Liver (tissue), 9 donors: Measurements from ENCODE around the gene TNXB. TPM values are rescaled to one million over a fixed set of nuclear protein-coding genes. Genes with fewer than 3 reads are reported as not detected.

Source experiments
- DNase-seq: peaks from one replicate; pipeline ENCODE4 v3.0.0-alpha.2; 2017; ENCODE audit warnings: low spot score
- H3K27ac ChIP-seq, 2 donors: one replicate each; pipeline ENCODE4 v1.7.0; 2013; ENCODE audit warnings: inconsistent platforms in 2 of 2, low read length in 2 of 2, control low read depth in 1 of 2, low read depth in 1 of 2, mild to moderate bottlenecking in 1 of 2
- H3K27me3 ChIP-seq, 4 donors: one replicate each; pipeline versions ENCODE4 v1.6.1 to v1.7.0; 2013; ENCODE audit warnings: low read length in 3 of 4, inconsistent platforms in 1 of 4, mild to moderate bottlenecking in 1 of 4, moderate library complexity in 1 of 4; ENCODE audit not compliant: control insufficient read depth in 4 of 4, insufficient read depth in 4 of 4
- H3K36me3 ChIP-seq, 4 donors: one replicate each; pipeline versions ENCODE4 v1.6.1 to v1.7.0; 2013; ENCODE audit warnings: low read length in 3 of 4, mild to moderate bottlenecking in 3 of 4, low read depth in 1 of 4, moderate library complexity in 1 of 4; ENCODE audit not compliant: control insufficient read depth in 4 of 4, insufficient read depth in 3 of 4
- H3K4me1 ChIP-seq, 4 donors: one replicate each; pipeline versions ENCODE4 v1.6.1 to v1.7.0; 2013; ENCODE audit warnings: low read length in 3 of 4, mild to moderate bottlenecking in 3 of 4, moderate library complexity in 1 of 4; ENCODE audit not compliant: control insufficient read depth in 4 of 4, insufficient read depth in 4 of 4
- H3K4me3 ChIP-seq, 3 donors: one replicate each; pipeline versions ENCODE4 v1.6.1 to v1.7.0; 2013; ENCODE audit warnings: low read length in 3 of 3, control low read depth in 1 of 3, low read depth in 1 of 3, mild to moderate bottlenecking in 1 of 3
- H3K9ac ChIP-seq, 2 donors: one replicate each; pipeline ENCODE4 v1.7.0; 2013; ENCODE audit warnings: low read length in 2 of 2, mild to moderate bottlenecking in 2 of 2, moderate library complexity in 2 of 2, control low read depth in 1 of 2, low read depth in 1 of 2
- H3K9me3 ChIP-seq, 4 donors: one replicate each; pipeline versions ENCODE4 v1.6.1 to v1.7.0; 2013; ENCODE audit warnings: low read length in 3 of 4; ENCODE audit not compliant: control insufficient read depth in 4 of 4
- EGR1 ChIP-seq, 2 donors: IDR thresholded peaks; 2 replicates each; pipeline ENCODE4 v1.6.1; 2016 to 2018; ENCODE audit warnings: antibody characterized with exemption in 2 of 2, low read depth in 2 of 2
- GABPA ChIP-seq, 2 donors: IDR thresholded peaks in 1 of 2; conservative IDR thresholded peaks in 1 of 2; 2 replicates each; pipeline ENCODE4 v1.6.1; 2016; ENCODE audit warnings: antibody characterized with exemption in 2 of 2, mild to moderate bottlenecking in 1 of 2, moderate library complexity in 1 of 2
- HNF4G ChIP-seq: IDR thresholded peaks from 2 replicates; pipeline ENCODE4 v1.6.1; 2016; ENCODE audit warnings: antibody characterized with exemption
- RXRA ChIP-seq, 2 donors: IDR thresholded peaks; 2 replicates each; pipeline ENCODE4 v1.6.1; 2017 to 2018; ENCODE audit warnings: antibody characterized with exemption in 2 of 2, mild to moderate bottlenecking in 1 of 2
- SP1 ChIP-seq: IDR thresholded peaks from 2 replicates; pipeline ENCODE4 v1.6.1; 2018; ENCODE audit warnings: antibody characterized with exemption, mild to moderate bottlenecking
- TAF1 ChIP-seq: conservative IDR thresholded peaks from 2 replicates; pipeline ENCODE4 v1.6.1; 2016; ENCODE audit warnings: antibody characterized with exemption, mild to moderate bottlenecking
- YY1 ChIP-seq: IDR thresholded peaks from 2 replicates; pipeline ENCODE4 v1.6.1; 2016; ENCODE audit warnings: antibody characterized with exemption, mild to moderate bottlenecking
- ZBTB33 ChIP-seq: IDR thresholded peaks from 2 replicates; pipeline ENCODE4 v1.6.1; 2016; ENCODE audit warnings: antibody characterized with exemption
- WGBS: extraction: QIAGEN DNeasy Blood & Tissue Kit; methylation state at CpG from one replicate; pipeline ENCODE4 v1.1.7; 2013; 5-methylcytosine and 5-hydroxymethylcytosine counted together
- polyA plus RNA-seq, 2 donors: library from polyadenylated mRNA; stranded (reverse) in 1 of 2; unstranded in 1 of 2; fragments of 200-250 nt in 1 of 2; fragments of >200 nt in 1 of 2; fragmentation: Nextera tagmentation in 1 of 2; extraction: Ambion mirVana in 1 of 2; gene quantifications; one replicate each; pipeline versions ENCODE4 v1.2.1 to v1.2.3, GENCODE V29; 2013 to 2015
- total RNA-seq, 2 donors: library from RNA; depleted of rRNA; stranded (reverse); fragments of >200 nt; gene quantifications; one replicate each; pipeline ENCODE4 v1.2.3, GENCODE V29; 2014
- TF ChIP-seq, protein P1 (sequence below): IDR thresholded peaks from 2 replicates; pipeline ENCODE4 v1.6.1; 2016; ENCODE audit warnings: antibody characterized with exemption, mild to moderate bottlenecking
- TF ChIP-seq, protein P2 (sequence below): IDR thresholded peaks from 2 replicates; pipeline ENCODE4 v1.6.1; 2016; ENCODE audit warnings: antibody characterized with exemption
- TF ChIP-seq, protein P3 (sequence below): IDR thresholded peaks from 2 replicates; pipeline ENCODE4 v1.6.1; 2016; ENCODE audit warnings: antibody characterized with exemption
- donor health status: healthy.
- donor health status: healthy.
- donor health status: healthy.
- donor health status: healthy.
- donor health status: healthy.

The TNXB gene
- total and polyA plus RNA-seq, 4 donors: 3.0 to 17.1 (median 5.6) TPM

GRCh38 chr6:32151863-32152768 is 43.0 kb upstream of the TNXB start, which contains the start of gene PRRT1:
Gene PRRT1 (minus strand): TSS chr6:32151939. CDS start chr6:32151827, 112 bp downstream.
- Histone ChIP-seq H3K4me1 (peaks cover 6 to 26% (median 13%) of the 10 kb centered on the region in 4 donors), H3K27ac (no peak within 1 kb of the TSS), H3K27me3 (peaks cover 0 to 5% (median 0%) of the 10 kb centered on the region in 4 donors), H3K4me3 (no peak within 1 kb of the TSS), H3K36me3 (peaks cover 0 to 5% (median 2%) of the 10 kb centered on the region in 4 donors), H3K9me3 (peaks cover 0 to 2% (median 0%) of the 10 kb centered on the region in 4 donors), H3K9ac (no peak within 1 kb of the TSS)
- no peak for DNase-seq
- TF ChIP-seq, protein P1, sequence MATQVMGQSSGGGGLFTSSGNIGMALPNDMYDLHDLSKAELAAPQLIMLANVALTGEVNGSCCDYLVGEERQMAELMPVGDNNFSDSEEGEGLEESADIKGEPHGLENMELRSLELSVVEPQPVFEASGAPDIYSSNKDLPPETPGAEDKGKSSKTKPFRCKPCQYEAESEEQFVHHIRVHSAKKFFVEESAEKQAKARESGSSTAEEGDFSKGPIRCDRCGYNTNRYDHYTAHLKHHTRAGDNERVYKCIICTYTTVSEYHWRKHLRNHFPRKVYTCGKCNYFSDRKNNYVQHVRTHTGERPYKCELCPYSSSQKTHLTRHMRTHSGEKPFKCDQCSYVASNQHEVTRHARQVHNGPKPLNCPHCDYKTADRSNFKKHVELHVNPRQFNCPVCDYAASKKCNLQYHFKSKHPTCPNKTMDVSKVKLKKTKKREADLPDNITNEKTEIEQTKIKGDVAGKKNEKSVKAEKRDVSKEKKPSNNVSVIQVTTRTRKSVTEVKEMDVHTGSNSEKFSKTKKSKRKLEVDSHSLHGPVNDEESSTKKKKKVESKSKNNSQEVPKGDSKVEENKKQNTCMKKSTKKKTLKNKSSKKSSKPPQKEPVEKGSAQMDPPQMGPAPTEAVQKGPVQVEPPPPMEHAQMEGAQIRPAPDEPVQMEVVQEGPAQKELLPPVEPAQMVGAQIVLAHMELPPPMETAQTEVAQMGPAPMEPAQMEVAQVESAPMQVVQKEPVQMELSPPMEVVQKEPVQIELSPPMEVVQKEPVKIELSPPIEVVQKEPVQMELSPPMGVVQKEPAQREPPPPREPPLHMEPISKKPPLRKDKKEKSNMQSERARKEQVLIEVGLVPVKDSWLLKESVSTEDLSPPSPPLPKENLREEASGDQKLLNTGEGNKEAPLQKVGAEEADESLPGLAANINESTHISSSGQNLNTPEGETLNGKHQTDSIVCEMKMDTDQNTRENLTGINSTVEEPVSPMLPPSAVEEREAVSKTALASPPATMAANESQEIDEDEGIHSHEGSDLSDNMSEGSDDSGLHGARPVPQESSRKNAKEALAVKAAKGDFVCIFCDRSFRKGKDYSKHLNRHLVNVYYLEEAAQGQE: no peak
- no peak for TF ChIP-seq ZBTB33
- TF ChIP-seq YY1: no peak
- TF ChIP-seq EGR1 (IDR thresholded peaks at IDR 0.05; ENCODE audit: low read depth in 2 of 2): no peak
- TF ChIP-seq HNF4G: no peak
- TF ChIP-seq, protein P2, sequence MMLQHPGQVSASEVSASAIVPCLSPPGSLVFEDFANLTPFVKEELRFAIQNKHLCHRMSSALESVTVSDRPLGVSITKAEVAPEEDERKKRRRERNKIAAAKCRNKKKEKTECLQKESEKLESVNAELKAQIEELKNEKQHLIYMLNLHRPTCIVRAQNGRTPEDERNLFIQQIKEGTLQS: no peak
- no peak for TF ChIP-seq GABPA (IDR thresholded peaks at IDR 0.05 in 1 of 2, conservative IDR thresholded peaks at IDR 0.05 in 1 of 2)
- WGBS: 40% methylated on average over 21 of the region's 24 CpGs

DNA sequence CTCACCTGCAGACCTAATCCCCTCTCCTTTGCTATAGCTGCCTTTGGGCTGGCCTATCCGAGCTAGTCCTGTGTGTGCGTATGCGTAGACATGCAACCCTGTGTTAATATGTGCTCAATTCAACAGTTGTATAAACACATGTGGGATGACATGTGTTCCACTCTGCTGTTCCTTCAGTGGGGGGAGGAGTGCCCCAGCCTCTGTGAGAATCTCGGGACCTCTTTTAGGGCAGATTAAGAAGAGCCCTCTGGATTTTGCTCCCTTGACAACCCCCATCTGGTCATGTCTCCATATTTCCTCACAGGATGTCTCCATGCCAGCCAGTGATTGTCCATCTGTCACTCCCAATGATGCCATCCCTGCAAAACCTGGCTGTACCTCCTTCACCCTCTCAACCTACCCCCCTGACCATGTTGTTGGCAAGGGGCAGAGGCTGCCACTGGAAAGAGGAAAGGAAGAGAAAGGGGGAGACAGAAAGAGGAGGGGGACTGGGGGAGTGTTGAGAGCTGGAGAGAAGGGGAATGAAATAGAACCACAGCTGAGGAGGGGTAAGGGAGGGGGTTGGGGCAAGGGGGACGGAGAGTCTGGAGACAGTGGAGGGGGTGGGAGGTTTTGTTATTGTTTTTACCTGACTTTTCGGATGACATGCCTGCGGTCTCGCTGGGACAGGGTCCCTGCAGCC is 42.2 kb upstream of the TNXB start:
- TF ChIP-seq, protein P1: no peak
- TF ChIP-seq RXRA (IDR thresholded peaks at IDR 0.05) (no peak), ZBTB33 (no peak), SP1 (no peak), HNF4G (no peak), TAF1 (no peak)
- TF ChIP-seq, protein P2: no peak
- TF ChIP-seq, protein P3, sequence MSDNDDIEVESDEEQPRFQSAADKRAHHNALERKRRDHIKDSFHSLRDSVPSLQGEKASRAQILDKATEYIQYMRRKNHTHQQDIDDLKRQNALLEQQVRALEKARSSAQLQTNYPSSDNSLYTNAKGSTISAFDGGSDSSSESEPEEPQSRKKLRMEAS: no peak
- peaks cover 6 to 26% (median 13%) of the 10 kb centered on the region in 4 donors for H3K4me1 ChIP-seq
- H3K9ac ChIP-seq: no peak overlapping the region
- no peak overlapping the region for H3K27ac ChIP-seq
- peaks cover 0 to 4% (median under 1%) of the 10 kb centered on the region in 4 donors for H3K36me3 ChIP-seq
- H3K9me3 ChIP-seq: peaks cover 0 to 2% (median 0%) of the 10 kb centered on the region in 4 donors
- 56% methylated on average over 8 of the region's 8 CpGs for WGBS
- DNase-seq: no peak
- no peak overlapping the region for H3K4me3 ChIP-seq
- peaks cover 0 to 5% (median 0%) of the 10 kb centered on the region in 4 donors for H3K27me3 ChIP-seq
